Thyroid gland (tissue), 4 donors: Measurements from ENCODE around the gene INPP5F.

Experiments
- POLR2A ChIP-seq, 2 donors: fragments of 450-650 bp; IDR thresholded peaks; one replicate each; pipeline ENCODE4 v1.6.1; 2017; ENCODE audit warnings: antibody characterized with exemption in 2 of 2, mild to moderate bottlenecking in 2 of 2, moderate library complexity in 1 of 2
- TF ChIP-seq, protein P1 (sequence below), 6 experiments: fragments of 200-600 bp in 3 of 6; fragments of 450-650 bp in 3 of 6; sonication (generic) in 3 of 6; IDR thresholded peaks; one replicate each; pipeline ENCODE4 v1.5.1; 2016 to 2019; ENCODE audit warnings: antibody characterized with exemption in 6 of 6, mild to moderate bottlenecking in 2 of 6, inconsistent platforms in 1 of 6, moderate library complexity in 1 of 6

GRCh38 chr10:119871881-119872609, 146.2 kb downstream of the INPP5F start:
- TF ChIP-seq, protein P1, sequence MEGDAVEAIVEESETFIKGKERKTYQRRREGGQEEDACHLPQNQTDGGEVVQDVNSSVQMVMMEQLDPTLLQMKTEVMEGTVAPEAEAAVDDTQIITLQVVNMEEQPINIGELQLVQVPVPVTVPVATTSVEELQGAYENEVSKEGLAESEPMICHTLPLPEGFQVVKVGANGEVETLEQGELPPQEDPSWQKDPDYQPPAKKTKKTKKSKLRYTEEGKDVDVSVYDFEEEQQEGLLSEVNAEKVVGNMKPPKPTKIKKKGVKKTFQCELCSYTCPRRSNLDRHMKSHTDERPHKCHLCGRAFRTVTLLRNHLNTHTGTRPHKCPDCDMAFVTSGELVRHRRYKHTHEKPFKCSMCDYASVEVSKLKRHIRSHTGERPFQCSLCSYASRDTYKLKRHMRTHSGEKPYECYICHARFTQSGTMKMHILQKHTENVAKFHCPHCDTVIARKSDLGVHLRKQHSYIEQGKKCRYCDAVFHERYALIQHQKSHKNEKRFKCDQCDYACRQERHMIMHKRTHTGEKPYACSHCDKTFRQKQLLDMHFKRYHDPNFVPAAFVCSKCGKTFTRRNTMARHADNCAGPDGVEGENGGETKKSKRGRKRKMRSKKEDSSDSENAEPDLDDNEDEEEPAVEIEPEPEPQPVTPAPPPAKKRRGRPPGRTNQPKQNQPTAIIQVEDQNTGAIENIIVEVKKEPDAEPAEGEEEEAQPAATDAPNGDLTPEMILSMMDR (IDR thresholded peaks at IDR 0.05) = no peak
- peak in 1 of 2 donors; percentile 6 for TF ChIP-seq POLR2A (IDR thresholded peaks at IDR 0.05)
